Prostate gland (tissue), 2 donors: ENCODE results near the gene ADISSP. TPM values are rescaled to one million over a fixed set of nuclear protein-coding genes. Genes with fewer than 3 reads are reported as not detected.

Source experiments
- DNase-seq: peaks from one replicate; pipeline ENCODE4 v3.0.0-alpha.2; 2019; ENCODE audit warnings: low spot score
- H3K27ac ChIP-seq, 2 donors: fragments of 200-600 bp; sonication (generic); 2 replicates each; pipeline ENCODE4 v1.5.1; 2017 to 2019
- H3K27me3 ChIP-seq: fragments of 200-600 bp; sonication (generic); replicated peaks from 2 replicates; pipeline ENCODE4 v1.5.1; 2019; ENCODE audit not compliant: insufficient read depth
- H3K36me3 ChIP-seq, 2 donors: fragments of 200-600 bp; sonication (generic); 1 replicate in 1 of 2; 2 replicates in 1 of 2; pipeline versions ENCODE4 v1.5.1 to v1.8.1; 2017 to 2019
- H3K4me1 ChIP-seq: fragments of 200-600 bp; sonication (generic); replicated peaks from 2 replicates; pipeline ENCODE4 v1.5.1; 2019
- H3K4me3 ChIP-seq, 2 donors: fragments of 200-600 bp; sonication (generic); 2 replicates each; pipeline ENCODE4 v1.5.1; 2017 to 2019
- H3K9me3 ChIP-seq: fragments of 200-600 bp; sonication (generic); 2 replicates; pipeline ENCODE4 v1.5.1; 2017
- POLR2A ChIP-seq: fragments of 450-650 bp; IDR thresholded peaks from one replicate; pipeline ENCODE4 v1.6.1; 2016; ENCODE audit warnings: antibody characterized with exemption, mild to moderate bottlenecking
- POLR2AphosphoS5 ChIP-seq: sonication (generic); formaldehyde crosslinking; IDR thresholded peaks from one replicate; pipeline ENCODE4 v1.6.1; 2017; ENCODE audit warnings: antibody characterized with exemption
- WGBS: methylation state at CpG from one replicate; pipeline ENCODE4 v1.1.5; 2018; 5-methylcytosine and 5-hydroxymethylcytosine counted together
- intact Hi-C: fragments of 100-400 bp; cut with DNase I; formaldehyde crosslinking; loops from one replicate; pipeline ENCODE4 v1.14.2; 2022
- total RNA-seq, 2 donors: library from RNA; depleted of rRNA; stranded (reverse); fragments of >200 nt; gene quantifications; one replicate each; pipeline ENCODE4 v1.1.0, GENCODE V29; 2016
- TF ChIP-seq, protein P1 (sequence below), 4 experiments: fragments of 200-600 bp in 2 of 4; fragments of 450-650 bp in 2 of 4; sonication (generic) in 2 of 4; IDR thresholded peaks; 1 replicate in 3 of 4; 2 replicates in 1 of 4; pipeline ENCODE4 v1.5.1; 2016 to 2019; ENCODE audit warnings: antibody characterized with exemption in 4 of 4, mild to moderate bottlenecking in 2 of 4, moderate library complexity in 2 of 4

The ADISSP gene
- total RNA-seq, 2 donors from 2014 or later: 11.8 to 14.6 TPM

DNA sequence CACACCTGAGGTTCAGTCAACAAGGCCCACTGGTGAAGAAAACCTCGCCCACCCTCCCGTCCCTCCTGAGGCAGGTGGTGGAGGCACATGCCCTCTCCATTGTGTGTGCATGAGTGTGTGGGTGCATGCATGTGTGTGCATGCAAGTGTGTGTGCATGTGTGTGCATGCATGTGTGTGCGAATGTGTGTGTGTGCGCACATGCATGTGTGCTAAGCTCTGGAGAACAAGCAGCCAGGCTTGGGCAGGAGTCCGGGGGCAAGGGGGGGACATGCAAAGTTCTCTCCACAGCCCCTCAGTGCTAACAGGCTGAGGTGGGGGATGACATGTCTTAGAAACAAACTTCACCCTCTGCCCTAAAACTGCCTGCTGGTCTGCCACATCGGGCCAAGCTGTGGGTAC is 38.2 kb downstream of the ADISSP start:
- H3K36me3 ChIP-seq: no peaks in the 10 kb centered on the region
- 92% methylated on average over 6 of the region's 6 CpGs for WGBS
- H3K4me3 ChIP-seq: no peak overlapping the region
- intact Hi-C loops: no loop called here
- TF ChIP-seq, protein P1, sequence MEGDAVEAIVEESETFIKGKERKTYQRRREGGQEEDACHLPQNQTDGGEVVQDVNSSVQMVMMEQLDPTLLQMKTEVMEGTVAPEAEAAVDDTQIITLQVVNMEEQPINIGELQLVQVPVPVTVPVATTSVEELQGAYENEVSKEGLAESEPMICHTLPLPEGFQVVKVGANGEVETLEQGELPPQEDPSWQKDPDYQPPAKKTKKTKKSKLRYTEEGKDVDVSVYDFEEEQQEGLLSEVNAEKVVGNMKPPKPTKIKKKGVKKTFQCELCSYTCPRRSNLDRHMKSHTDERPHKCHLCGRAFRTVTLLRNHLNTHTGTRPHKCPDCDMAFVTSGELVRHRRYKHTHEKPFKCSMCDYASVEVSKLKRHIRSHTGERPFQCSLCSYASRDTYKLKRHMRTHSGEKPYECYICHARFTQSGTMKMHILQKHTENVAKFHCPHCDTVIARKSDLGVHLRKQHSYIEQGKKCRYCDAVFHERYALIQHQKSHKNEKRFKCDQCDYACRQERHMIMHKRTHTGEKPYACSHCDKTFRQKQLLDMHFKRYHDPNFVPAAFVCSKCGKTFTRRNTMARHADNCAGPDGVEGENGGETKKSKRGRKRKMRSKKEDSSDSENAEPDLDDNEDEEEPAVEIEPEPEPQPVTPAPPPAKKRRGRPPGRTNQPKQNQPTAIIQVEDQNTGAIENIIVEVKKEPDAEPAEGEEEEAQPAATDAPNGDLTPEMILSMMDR (IDR thresholded peaks at IDR 0.05): no peak
- TF ChIP-seq POLR2AphosphoS5 (no peak), POLR2A (no peak)
- H3K27me3 ChIP-seq: no peaks in the 10 kb centered on the region
- no peaks in the 10 kb centered on the region for H3K4me1 ChIP-seq
- no peak overlapping the region for H3K27ac ChIP-seq
- H3K9me3 ChIP-seq: no peaks in the 10 kb centered on the region
- DNase-seq: no peak

DNA sequence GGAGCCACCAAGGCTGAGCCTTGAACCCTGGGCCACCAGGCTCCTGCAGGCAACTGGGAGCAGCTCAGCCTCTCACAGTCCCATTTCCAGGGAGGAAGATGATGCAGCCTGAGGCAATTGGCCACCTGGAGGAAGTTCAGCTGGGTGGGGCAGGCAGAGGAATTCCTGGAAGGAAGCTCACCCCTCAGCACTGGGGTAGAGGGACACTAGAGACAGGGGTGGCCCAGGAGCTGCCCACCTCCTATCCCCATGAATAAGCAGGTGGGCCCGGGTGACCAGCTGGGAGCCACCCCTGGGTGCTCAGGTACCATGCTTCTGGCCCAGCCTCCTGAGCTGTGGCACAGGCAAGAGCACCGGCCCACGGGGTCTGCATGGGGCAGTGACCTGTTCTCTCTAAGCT is 38.7 kb downstream of the ADISSP start:
- H3K27me3 ChIP-seq: no peaks in the 10 kb centered on the region
- intact Hi-C loops: no loop called here
- TF ChIP-seq POLR2AphosphoS5 (no peak), POLR2A (no peak)
- TF ChIP-seq, protein P1 (IDR thresholded peaks at IDR 0.05): no peak
- H3K4me1 ChIP-seq: no peaks in the 10 kb centered on the region
- no peak for DNase-seq
- H3K36me3 ChIP-seq: no peaks in the 10 kb centered on the region
- no peak overlapping the region for H3K4me3 ChIP-seq
- WGBS: 98% methylated on average over 3 of the region's 3 CpGs
- no peak overlapping the region for H3K27ac ChIP-seq
- H3K9me3 ChIP-seq: no peaks in the 10 kb centered on the region

DNA sequence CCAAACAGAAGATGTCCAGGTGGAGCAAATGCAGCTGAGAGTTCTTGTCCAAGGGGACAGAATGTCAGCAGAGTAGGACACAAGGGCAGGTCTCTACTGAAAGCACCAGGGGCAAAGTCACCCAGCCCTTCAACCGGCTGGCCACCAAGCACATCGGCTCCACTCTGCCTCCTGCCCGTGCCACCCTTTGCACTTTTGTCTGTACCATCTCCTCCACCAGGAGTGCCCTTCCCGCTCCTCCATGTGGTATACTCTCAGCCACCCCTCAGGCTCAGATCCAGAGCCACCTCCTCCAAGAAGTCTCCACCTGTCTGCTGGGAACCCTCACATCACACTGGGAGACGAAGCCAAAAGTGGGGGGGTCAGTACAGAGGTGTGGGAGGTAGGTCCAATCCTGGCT is 39.2 kb downstream of the ADISSP start:
- WGBS: 91% methylated on average over 5 of the region's 5 CpGs
- intact Hi-C loops: no loop called here
- no peaks in the 10 kb centered on the region for H3K36me3 ChIP-seq
- no peak for DNase-seq
- TF ChIP-seq POLR2A (no peak), POLR2AphosphoS5 (no peak)
- TF ChIP-seq, protein P1 (IDR thresholded peaks at IDR 0.05): no peak
- H3K27me3 ChIP-seq: no peaks in the 10 kb centered on the region
- no peaks in the 10 kb centered on the region for H3K4me1 ChIP-seq
- H3K9me3 ChIP-seq: no peaks in the 10 kb centered on the region
- no peak overlapping the region for H3K27ac ChIP-seq
- no peak overlapping the region for H3K4me3 ChIP-seq

DNA sequence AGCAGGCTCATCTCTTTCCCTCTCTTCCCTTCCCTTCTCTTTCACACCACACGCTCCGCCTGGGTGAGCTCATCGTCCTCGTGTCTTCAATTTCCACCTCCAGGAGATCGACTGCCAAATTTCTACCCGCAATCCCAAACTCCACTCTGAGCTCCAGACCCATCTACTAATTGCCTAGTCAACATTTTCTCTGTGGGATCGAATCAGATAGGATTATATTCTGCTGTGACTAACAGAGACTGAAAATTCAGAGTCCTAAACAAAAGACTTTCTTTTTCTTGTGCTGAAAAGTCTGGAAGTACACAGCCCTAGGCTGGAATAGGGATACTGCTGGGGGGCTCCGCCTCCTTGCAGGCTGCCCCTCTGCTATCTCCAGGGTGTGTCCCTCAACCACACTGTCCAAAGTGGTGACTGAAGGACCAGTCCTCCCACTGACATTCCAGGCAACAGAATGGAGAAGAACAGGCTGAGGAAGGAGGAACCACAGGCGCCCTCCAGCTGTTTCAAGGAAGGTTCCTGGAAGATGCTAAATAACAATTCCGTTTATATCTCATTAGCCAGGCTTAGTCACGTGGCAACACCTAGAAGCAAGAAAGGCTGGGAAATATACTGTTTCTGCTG is 40.0 kb downstream of the ADISSP start:
- Histone ChIP-seq H3K27ac (no peak overlapping the region), H3K27me3 (no peaks in the 10 kb centered on the region), H3K4me1 (no peaks in the 10 kb centered on the region), H3K9me3 (no peaks in the 10 kb centered on the region), H3K4me3 (no peak overlapping the region), H3K36me3 (no peaks in the 10 kb centered on the region)
- intact Hi-C loops: no loop called here
- no peak for DNase-seq
- TF ChIP-seq POLR2AphosphoS5: no peak
- TF ChIP-seq, protein P1 (IDR thresholded peaks at IDR 0.05): no peak
- 23% methylated on average over 11 of the region's 11 CpGs for WGBS

DNA sequence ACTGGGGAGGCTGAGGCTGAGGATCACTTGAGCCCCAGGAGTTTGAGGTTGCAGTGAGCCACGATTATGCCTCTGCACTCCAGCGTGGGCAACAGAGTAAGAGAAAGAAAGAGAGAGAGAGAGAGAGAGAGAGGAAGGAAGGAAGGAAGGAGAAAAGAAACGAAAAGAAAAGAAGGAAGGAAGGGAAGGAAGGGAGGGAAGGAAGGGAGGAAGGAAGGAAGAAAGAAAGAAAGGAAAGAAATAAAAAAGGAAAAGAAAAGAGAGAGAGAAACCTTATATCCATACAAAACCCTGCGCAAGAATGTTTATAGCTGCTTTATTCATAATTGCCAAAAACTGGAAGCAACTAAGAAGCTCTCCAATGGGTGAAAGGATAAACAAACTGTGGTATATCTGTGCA is 43.2 kb downstream of the ADISSP start:
- Histone ChIP-seq H3K4me1 (no peaks in the 10 kb centered on the region), H3K9me3 (no peaks in the 10 kb centered on the region), H3K27me3 (no peaks in the 10 kb centered on the region), H3K4me3 (no peak overlapping the region), H3K27ac (no peak overlapping the region), H3K36me3 (no peaks in the 10 kb centered on the region)
- 79% methylated on average over 4 of the region's 4 CpGs for WGBS
- TF ChIP-seq, protein P1 (IDR thresholded peaks at IDR 0.05): no peak
- TF ChIP-seq POLR2AphosphoS5 (no peak), POLR2A (no peak)
- intact Hi-C loops: no loop called here
- DNase-seq: no peak
